H7 (cell line): ENCODE data around the gene SHANK1. TPM values are rescaled to one million over a fixed set of nuclear protein-coding genes. Genes with fewer than 3 reads are reported as not detected.

ENCODE experiments used
- DNase-seq: peaks from one replicate; pipeline ENCODE4 v3.0.0; 2012
- H3K27me3 ChIP-seq: 2 replicates; pipeline ENCODE4 v1.6.0; 2011; ENCODE audit warnings: mild to moderate bottlenecking, low read length; ENCODE audit not compliant: control insufficient read depth, insufficient read depth
- H3K36me3 ChIP-seq: replicated peaks from 2 replicates; pipeline ENCODE4 v1.5.1; 2011; ENCODE audit warnings: low read length; ENCODE audit not compliant: control insufficient read depth, insufficient read depth
- H3K4me3 ChIP-seq: 2 replicates; pipeline ENCODE4 v1.5.1; 2011; ENCODE audit warnings: low read depth, mild to moderate bottlenecking, control low read depth, low read length, moderate library complexity; ENCODE audit not compliant: insufficient read depth
- total RNA-seq: library from RNA; depleted of rRNA; stranded (reverse); fragments of >200 nt; shearing (Covaris generic); gene quantifications from 2 replicates; pipeline ENCODE4 v1.2.3, GENCODE V29; 2014

Gene SHANK1
- total RNA-seq, 1 experiment from 2014 or later = 0.35 TPM

GRCh38 chr19:50669302-50670101 lies 50.1 kb downstream of the SHANK1 start:
- peak; percentile 76 for DNase-seq
- H3K36me3 ChIP-seq = no peaks in the 10 kb centered on the region
- no peak overlapping the region for H3K4me3 ChIP-seq
- H3K27me3 ChIP-seq = peaks cover 33% of the 10 kb centered on the region; the same call in 1 of the 2 replicates

DNA sequence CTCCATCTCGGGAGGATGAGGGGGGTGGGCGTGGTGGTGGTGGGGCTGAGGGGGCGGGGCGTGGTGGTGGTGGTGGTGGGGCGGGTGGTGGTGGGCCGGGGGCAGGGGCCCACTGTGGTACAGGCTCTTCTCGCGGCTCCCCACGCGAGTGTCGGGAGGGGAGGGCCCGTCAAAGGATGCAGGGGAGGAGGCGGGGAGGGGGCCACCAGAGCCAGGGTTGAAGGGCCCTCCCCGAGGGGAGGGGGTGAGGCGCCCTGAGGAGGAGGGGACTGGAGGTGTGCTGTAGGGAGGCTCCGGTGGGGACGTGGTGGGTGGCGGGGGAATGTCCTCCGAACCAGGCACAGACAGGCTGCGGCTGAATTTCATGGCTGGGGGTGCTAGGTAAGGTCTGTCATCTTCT lies 50.7 kb downstream of the SHANK1 start:
- Histone ChIP-seq H3K36me3 (no peaks in the 10 kb centered on the region), H3K4me3 (no peak overlapping the region), H3K27me3 (peaks cover 33% of the 10 kb centered on the region; the same call in 1 of the 2 replicates)
- DNase-seq = no peak

DNA sequence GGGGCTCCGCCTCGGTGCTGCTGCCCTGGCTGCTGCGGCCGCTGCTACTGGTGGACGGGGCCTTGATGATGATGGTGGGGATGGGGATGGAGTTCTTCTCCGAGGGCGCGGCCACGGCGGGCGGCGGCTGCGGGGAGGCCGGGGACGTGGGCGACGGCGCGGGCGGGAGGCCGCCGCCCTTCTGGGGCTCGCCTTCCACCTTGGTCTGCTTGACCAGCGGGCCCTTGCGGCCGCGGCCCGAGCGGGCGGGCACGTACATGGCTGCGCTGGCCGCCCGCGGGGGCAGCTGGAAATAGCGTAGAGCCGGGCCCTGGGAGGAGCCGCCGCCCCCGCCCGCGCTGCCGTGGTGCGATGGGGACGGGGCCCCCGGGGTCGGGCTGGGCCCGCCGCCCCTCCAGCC lies 51.2 kb downstream of the SHANK1 start:
- no peak for DNase-seq
- H3K4me3 ChIP-seq = no peak overlapping the region
- H3K27me3 ChIP-seq = peaks cover 31% of the 10 kb centered on the region; the same call in 1 of the 2 replicates
- no peaks in the 10 kb centered on the region for H3K36me3 ChIP-seq

DNA sequence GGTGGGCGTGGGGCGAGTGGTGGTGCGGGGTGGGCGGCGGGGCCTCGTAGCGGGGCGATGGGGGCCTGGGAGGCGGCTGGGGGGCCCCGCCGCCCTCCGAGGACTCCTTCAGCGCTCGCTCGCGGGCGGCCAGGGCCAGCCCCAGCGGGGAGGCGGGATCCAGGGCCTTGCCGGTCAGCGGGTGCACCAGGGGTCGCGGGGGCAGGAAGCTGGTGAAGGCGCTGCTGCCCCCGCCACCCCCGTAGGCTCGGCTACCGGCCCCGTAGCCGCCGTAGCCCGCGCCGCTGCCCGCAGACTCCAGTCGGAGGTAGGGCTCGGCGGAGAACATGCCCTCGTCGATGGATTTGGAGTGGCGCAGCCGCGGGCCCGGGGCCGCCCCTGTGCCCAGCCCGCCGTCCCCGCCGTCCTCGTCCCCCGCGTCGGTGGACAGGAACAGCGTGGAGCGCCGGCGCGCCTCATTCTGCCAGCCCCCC lies 51.8 kb downstream of the SHANK1 start:
- DNase-seq = peak; percentile 85
- Histone ChIP-seq H3K36me3 (no peaks in the 10 kb centered on the region), H3K4me3 (no peak overlapping the region), H3K27me3 (peaks cover 27% of the 10 kb centered on the region; the same call in 1 of the 2 replicates)

- H3K36me3 ChIP-seq = no peaks in the 10 kb centered on the region
- H3K27me3 ChIP-seq = peaks cover 24% of the 10 kb centered on the region; the same call in 1 of the 2 replicates
- H3K4me3 ChIP-seq = no peak overlapping the region
- no peak for DNase-seq
Observed at GRCh38 chr19:50667177-50667758, 52.3 kb downstream of the SHANK1 start.

GRCh38 chr19:50666346-50667176 lies 53.0 kb downstream of the SHANK1 start:
- H3K4me3 ChIP-seq = no peak overlapping the region
- DNase-seq = peak; percentile 77
- no peaks in the 10 kb centered on the region for H3K36me3 ChIP-seq
- peaks cover 24% of the 10 kb centered on the region; the same call in 1 of the 2 replicates for H3K27me3 ChIP-seq

DNA sequence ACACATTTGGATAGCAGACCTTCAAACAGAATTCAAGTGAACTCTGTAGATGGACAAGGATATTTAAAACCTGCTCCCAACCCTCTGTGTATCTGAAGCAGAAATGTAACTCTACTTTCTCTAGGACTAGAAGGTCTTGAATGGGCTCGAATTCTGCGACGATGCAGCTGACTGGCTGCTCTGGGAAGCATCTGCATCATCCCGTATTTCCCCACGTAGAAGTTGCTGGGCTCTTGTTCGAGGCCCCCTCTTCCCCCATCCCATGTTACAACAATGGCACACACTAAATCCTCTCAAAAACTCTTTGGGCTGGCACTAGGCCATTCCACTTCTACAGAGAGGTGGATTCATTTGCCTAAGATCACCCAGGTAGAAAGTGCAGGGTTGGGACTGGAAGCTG lies 55.4 kb downstream of the SHANK1 start:
- Histone ChIP-seq H3K27me3 (peaks cover 19% of the 10 kb centered on the region; the same call in 1 of the 2 replicates), H3K4me3 (no peak overlapping the region), H3K36me3 (no peaks in the 10 kb centered on the region)
- no peak for DNase-seq

- H3K4me3 ChIP-seq = no peak overlapping the region
- peak; percentile 44 for DNase-seq
- H3K27me3 ChIP-seq = peaks cover 15% of the 10 kb centered on the region; the same call in 1 of the 2 replicates
- no peaks in the 10 kb centered on the region for H3K36me3 ChIP-seq
Observed at GRCh38 chr19:50663482-50663790, 56.2 kb downstream of the SHANK1 start.

DNA sequence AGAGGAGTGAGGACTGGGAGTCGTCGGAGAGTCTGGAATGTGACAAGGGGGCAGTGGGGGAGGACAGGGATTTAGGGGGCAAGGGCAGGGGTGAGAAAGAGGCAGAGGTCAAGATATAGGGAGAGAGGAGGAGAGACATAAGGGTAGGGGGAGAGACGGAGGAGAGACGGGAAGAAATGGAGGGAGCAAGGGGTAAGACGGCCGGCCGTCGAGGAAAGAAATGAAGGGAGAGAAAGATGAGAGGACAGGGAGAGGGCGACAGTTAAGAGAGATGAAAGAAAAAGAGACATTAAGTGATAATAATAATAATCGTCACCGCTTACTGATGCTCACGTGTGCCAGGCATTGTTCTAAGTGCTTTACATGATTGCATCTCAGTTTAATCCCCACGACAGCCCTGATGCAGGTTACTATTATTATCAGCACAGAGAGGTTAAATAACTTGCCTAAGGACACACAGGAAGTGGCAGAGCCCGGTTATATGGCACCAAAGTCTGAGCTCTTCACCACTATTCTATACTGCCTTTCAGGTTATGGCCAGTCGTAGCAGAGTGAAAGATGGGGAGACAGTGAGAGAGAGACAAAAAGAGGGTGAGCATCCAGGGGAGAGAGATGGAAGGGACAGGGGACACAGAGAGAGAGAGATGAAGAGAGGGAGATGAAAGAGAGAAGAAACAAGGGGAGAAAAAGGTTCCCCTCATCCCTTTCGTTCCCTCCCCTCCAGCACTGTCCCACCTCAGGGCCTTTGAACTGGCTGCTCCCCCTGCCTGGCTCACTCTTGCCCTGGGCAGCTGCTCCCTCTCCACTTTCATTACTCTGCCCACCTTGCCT lies 56.7 kb downstream of the SHANK1 start:
- no peak for DNase-seq
- Histone ChIP-seq H3K4me3 (no peak overlapping the region), H3K27me3 (peaks cover 10% of the 10 kb centered on the region; the same call in 1 of the 2 replicates), H3K36me3 (no peaks in the 10 kb centered on the region)

GRCh38 chr19:50661766-50662650 lies 57.6 kb downstream of the SHANK1 start:
- peak; percentile 45 for DNase-seq
- Histone ChIP-seq H3K36me3 (no peaks in the 10 kb centered on the region), H3K27me3 (peaks cover 2% of the 10 kb centered on the region; the same call in 1 of the 2 replicates), H3K4me3 (no peak overlapping the region)

DNA sequence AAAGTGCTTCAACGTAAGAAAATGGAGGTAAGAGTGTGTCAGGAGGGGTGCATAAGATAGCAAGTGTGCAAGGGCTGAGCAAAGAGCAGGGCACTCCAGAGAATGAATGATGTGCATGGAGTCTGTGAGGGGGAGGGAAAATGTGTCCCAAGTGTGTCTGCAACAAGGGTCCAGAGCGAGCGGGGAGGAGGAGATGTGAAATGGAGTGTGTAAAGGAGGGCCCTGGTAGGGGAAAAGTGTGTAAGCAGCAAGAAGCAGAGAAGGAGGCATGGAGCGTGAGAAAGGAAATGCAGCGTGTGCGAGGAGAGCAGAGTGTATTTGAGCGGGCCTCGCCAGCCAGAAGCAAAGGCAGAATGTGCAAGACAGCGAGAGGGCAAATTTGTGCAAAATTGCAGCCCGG lies 58.6 kb downstream of the SHANK1 start:
- no peak for DNase-seq
- Histone ChIP-seq H3K27me3 (no peaks in the 10 kb centered on the region), H3K36me3 (no peaks in the 10 kb centered on the region), H3K4me3 (no peak overlapping the region)

DNA sequence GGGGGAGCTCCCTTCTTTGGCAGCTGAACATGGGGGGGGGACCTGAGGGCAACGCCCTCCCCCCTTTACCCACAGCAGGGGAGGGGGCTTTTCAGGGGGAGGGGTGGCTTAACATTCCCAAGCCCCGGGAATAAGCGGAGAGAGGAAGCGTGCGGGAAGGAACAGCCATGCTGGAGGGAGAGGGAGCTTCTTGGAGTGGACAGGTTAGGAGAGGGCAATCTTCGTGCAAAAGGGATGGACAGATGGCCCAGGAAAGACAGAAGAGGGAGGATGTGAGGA lies 59.6 kb downstream of the SHANK1 start:
- DNase-seq = no peak
- Histone ChIP-seq H3K27me3 (no peaks in the 10 kb centered on the region), H3K4me3 (peak overlapping the region; percentile 46; the same call in 1 of the 2 replicates), H3K36me3 (no peaks in the 10 kb centered on the region)

DNA sequence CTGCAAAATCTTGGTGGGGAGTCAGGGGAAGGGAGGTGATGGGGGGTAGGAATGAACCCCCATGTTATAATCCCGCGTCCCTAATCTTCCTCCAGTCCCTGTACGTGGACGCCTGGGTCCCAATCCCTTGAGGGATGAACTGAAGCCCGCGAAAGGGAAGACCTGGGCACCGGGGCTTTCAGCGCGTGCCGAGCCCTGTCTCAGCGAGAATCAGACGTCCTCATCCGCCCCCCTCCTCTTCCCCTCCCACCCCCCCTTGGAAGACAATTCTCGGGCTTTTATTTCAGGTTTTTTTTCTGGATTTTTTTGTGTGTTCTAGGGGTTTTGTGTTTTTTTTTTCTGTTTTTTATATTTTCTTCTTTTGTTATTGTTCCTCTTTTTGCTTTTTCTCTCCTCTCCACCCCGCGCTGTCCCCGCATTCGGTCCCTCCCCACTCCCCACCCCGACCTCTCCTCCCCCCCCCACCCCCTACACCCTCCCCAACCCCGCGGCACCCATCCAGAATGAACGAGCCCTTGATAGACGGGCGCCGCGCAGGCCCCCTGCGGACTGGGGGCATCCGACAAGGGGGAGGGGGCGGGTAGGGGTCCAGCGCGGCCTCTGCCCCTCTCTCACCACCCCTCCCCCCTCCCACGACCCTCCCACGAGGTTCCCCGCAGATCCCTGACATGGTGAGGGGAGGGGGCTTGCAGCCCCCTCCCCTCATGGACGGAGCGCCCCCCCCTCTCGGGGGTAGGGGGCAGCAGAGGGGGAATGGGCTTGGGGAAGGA lies 60.1 kb downstream of the SHANK1 start:
- peak; percentile 84 for DNase-seq
- H3K4me3 ChIP-seq = peak overlapping the region; percentile 46; the same call in 1 of the 2 replicates
- no peaks in the 10 kb centered on the region for H3K36me3 ChIP-seq
- H3K27me3 ChIP-seq = no peaks in the 10 kb centered on the region
